Endodermal cell (in vitro differentiated cells): ENCODE results near the gene USF2. TPM values are rescaled to one million over a fixed set of nuclear protein-coding genes. Genes with fewer than 3 reads are reported as not detected.

Source experiments
- DNase-seq: peaks from one replicate; pipeline ENCODE4 v3.0.0-alpha.2; 2017
- H3K27ac ChIP-seq: 2 replicates; pipeline ENCODE4 v1.5.1; 2013; ENCODE audit warnings: mild to moderate bottlenecking, low read depth, low read length, moderate library complexity
- H3K27me3 ChIP-seq: 2 replicates; pipeline ENCODE4 v1.6.1; 2013; ENCODE audit warnings: mild to moderate bottlenecking, low read length, moderate library complexity; ENCODE audit not compliant: insufficient read depth, control insufficient read depth, poor library complexity, severe bottlenecking
- H3K36me3 ChIP-seq: 2 replicates; pipeline ENCODE4 v1.7.0; 2013; ENCODE audit warnings: mild to moderate bottlenecking, low read length, moderate library complexity; ENCODE audit not compliant: control insufficient read depth, insufficient read depth
- H3K4me1 ChIP-seq: one replicate; pipeline ENCODE4 v1.7.0; 2013; ENCODE audit warnings: low read length; ENCODE audit not compliant: control insufficient read depth, insufficient read depth
- H3K4me3 ChIP-seq: 2 replicates; pipeline ENCODE4 v1.5.1; 2013; ENCODE audit warnings: mild to moderate bottlenecking, low read length, moderate library complexity
- H3K9ac ChIP-seq: 2 replicates; pipeline ENCODE4 v1.6.1; 2013; ENCODE audit warnings: mild to moderate bottlenecking, low read length, moderate library complexity; ENCODE audit not compliant: poor library complexity, severe bottlenecking; ENCODE audit errors: extremely low read depth
- H3K9me3 ChIP-seq: 2 replicates; pipeline ENCODE4 v1.6.1; 2013; ENCODE audit warnings: mild to moderate bottlenecking, low read length, moderate library complexity; ENCODE audit not compliant: control insufficient read depth
- H3K27ac Mint-ChIP-seq: 2 replicates; pipeline ENCODE4 v1.8.0; 2020; ENCODE audit warnings: mixed read lengths
- H3K27me3 Mint-ChIP-seq: 2 replicates; pipeline ENCODE4 v1.8.0; 2021; ENCODE audit warnings: mild to moderate bottlenecking, mixed read lengths; ENCODE audit not compliant: insufficient read depth
- H3K36me3 Mint-ChIP-seq: 2 replicates; pipeline ENCODE4 v1.8.0; 2020; ENCODE audit warnings: low read depth, mixed read lengths
- H3K4me1 Mint-ChIP-seq: 2 replicates; pipeline ENCODE4 v1.8.0; 2020; ENCODE audit warnings: mixed read lengths
- H3K4me3 Mint-ChIP-seq: 2 replicates; pipeline ENCODE4 v1.8.0; 2020; ENCODE audit warnings: mild to moderate bottlenecking, moderate library complexity, mixed read lengths
- H3K9me3 Mint-ChIP-seq: 2 replicates; pipeline ENCODE4 v1.8.0; 2020; ENCODE audit warnings: mild to moderate bottlenecking, mixed read lengths
- CTCF ChIP-seq: fragments of 200-600 bp; sonication (generic); conservative IDR thresholded peaks from 2 replicates; pipeline ENCODE4 v1.5.0; 2021; ENCODE audit warnings: antibody characterized with exemption, mild to moderate bottlenecking
- WGBS, 2 experiments: methylation state at CpG; one replicate each; pipeline versions ENCODE4 v1.1.5 to v1.1.7; 2013; ENCODE audit warnings: missing lambda C conversion rate in 2 of 2, mixed read lengths in 1 of 2; ENCODE audit not compliant: insufficient coverage in 1 of 2, insufficient read length in 1 of 2; 5-methylcytosine and 5-hydroxymethylcytosine counted together
- total RNA-seq, 2 donors: library from RNA; stranded (reverse); fragmentation: NEBNext Ultra II Directional in 1 of 2; extraction: Animal tissue kit (Norgen Biotek cat#: 25700) in 1 of 2; gene quantifications; 2 replicates in 1 of 2; 3 replicates in 1 of 2; pipeline ENCODE4 v1.2.1, GENCODE V29; 2021

USF2 gene
- total RNA-seq, 2 donors from 2014 or later = 111 to 121 TPM

- Histone ChIP-seq H3K9ac (no peak overlapping the region), H3K27ac (no peak overlapping the region), H3K4me3 (no peak overlapping the region), H3K36me3 (no peaks in the 10 kb centered on the region), H3K9me3 (no peaks in the 10 kb centered on the region), H3K27me3 (no peaks in the 10 kb centered on the region), H3K4me1 (no peaks in the 10 kb centered on the region)
- WGBS, 2 experiments = 92 to 97% methylated on average over 8 to 9 of the region's 9 CpGs
- H3K27me3 Mint-ChIP-seq = no peaks in the 10 kb centered on the region
- no peaks in the 10 kb centered on the region for H3K9me3 Mint-ChIP-seq
- H3K36me3 Mint-ChIP-seq = no peaks in the 10 kb centered on the region
- no peak for DNase-seq
- H3K27ac Mint-ChIP-seq = no peak overlapping the region
- peaks cover 5% of the 10 kb centered on the region for H3K4me1 Mint-ChIP-seq
- H3K4me3 Mint-ChIP-seq = no peak overlapping the region
- TF ChIP-seq CTCF = no peak
Observed at GRCh38 chr19:35315883-35316282, 47.1 kb downstream of the USF2 start.

- no peak overlapping the region for H3K27ac ChIP-seq
- H3K27ac Mint-ChIP-seq = no peak overlapping the region
- no peaks in the 10 kb centered on the region for H3K36me3 Mint-ChIP-seq
- DNase-seq = no peak
- H3K27me3 ChIP-seq = no peaks in the 10 kb centered on the region
- H3K4me1 ChIP-seq = no peaks in the 10 kb centered on the region
- no peaks in the 10 kb centered on the region for H3K27me3 Mint-ChIP-seq
- H3K4me3 ChIP-seq = no peak overlapping the region
- H3K4me3 Mint-ChIP-seq = no peak overlapping the region
- TF ChIP-seq CTCF = no peak
- WGBS, 2 experiments = 88 to 92% methylated on average over 3 to 9 of the region's 9 CpGs
- peaks cover 5% of the 10 kb centered on the region for H3K4me1 Mint-ChIP-seq
- peaks cover 1% of the 10 kb centered on the region for H3K9me3 Mint-ChIP-seq
- H3K9me3 ChIP-seq = no peaks in the 10 kb centered on the region
- H3K36me3 ChIP-seq = no peaks in the 10 kb centered on the region
- H3K9ac ChIP-seq = no peak overlapping the region
Observed at GRCh38 chr19:35316560-35316959, 47.8 kb downstream of the USF2 start.

- H3K27me3 Mint-ChIP-seq = no peaks in the 10 kb centered on the region
- H3K36me3 Mint-ChIP-seq = no peaks in the 10 kb centered on the region
- Histone ChIP-seq H3K4me3 (no peak overlapping the region), H3K36me3 (no peaks in the 10 kb centered on the region), H3K27ac (no peak overlapping the region), H3K9ac (no peak overlapping the region), H3K27me3 (no peaks in the 10 kb centered on the region), H3K9me3 (peaks cover 7% of the 10 kb centered on the region), H3K4me1 (no peaks in the 10 kb centered on the region)
- DNase-seq = no peak
- 88 to 90% methylated on average over 5 to 7 of the region's 7 CpGs for WGBS, 2 experiments
- H3K9me3 Mint-ChIP-seq = peaks cover 8% of the 10 kb centered on the region
- H3K27ac Mint-ChIP-seq = no peak overlapping the region
- TF ChIP-seq CTCF = no peak
- H3K4me1 Mint-ChIP-seq = peaks cover 5% of the 10 kb centered on the region
- H3K4me3 Mint-ChIP-seq = no peak overlapping the region
Observed at GRCh38 chr19:35317464-35318043, 48.8 kb downstream of the USF2 start.
